Endodermal cell (in vitro differentiated cells): ENCODE results near the gene NTN5. TPM values are rescaled to one million over a fixed set of nuclear protein-coding genes. Genes with fewer than 3 reads are reported as not detected.
"Not testable (repeated sequence)": the region's sequence is repeated elsewhere in the genome, so short reads cannot be mapped to it uniquely, and the experiment has no call there.

Experiments
- DNase-seq: peaks from one replicate; pipeline ENCODE4 v3.0.0-alpha.2; 2017
- H3K27ac ChIP-seq: 2 replicates; pipeline ENCODE4 v1.5.1; 2013; ENCODE audit warnings: mild to moderate bottlenecking, low read depth, low read length, moderate library complexity
- H3K27me3 ChIP-seq: 2 replicates; pipeline ENCODE4 v1.6.1; 2013; ENCODE audit warnings: mild to moderate bottlenecking, low read length, moderate library complexity; ENCODE audit not compliant: insufficient read depth, control insufficient read depth, poor library complexity, severe bottlenecking
- H3K36me3 ChIP-seq: 2 replicates; pipeline ENCODE4 v1.7.0; 2013; ENCODE audit warnings: mild to moderate bottlenecking, low read length, moderate library complexity; ENCODE audit not compliant: control insufficient read depth, insufficient read depth
- H3K4me1 ChIP-seq: one replicate; pipeline ENCODE4 v1.7.0; 2013; ENCODE audit warnings: low read length; ENCODE audit not compliant: control insufficient read depth, insufficient read depth
- H3K4me3 ChIP-seq: 2 replicates; pipeline ENCODE4 v1.5.1; 2013; ENCODE audit warnings: mild to moderate bottlenecking, low read length, moderate library complexity
- H3K9ac ChIP-seq: 2 replicates; pipeline ENCODE4 v1.6.1; 2013; ENCODE audit warnings: mild to moderate bottlenecking, low read length, moderate library complexity; ENCODE audit not compliant: poor library complexity, severe bottlenecking; ENCODE audit errors: extremely low read depth
- H3K9me3 ChIP-seq: 2 replicates; pipeline ENCODE4 v1.6.1; 2013; ENCODE audit warnings: mild to moderate bottlenecking, low read length, moderate library complexity; ENCODE audit not compliant: control insufficient read depth
- H3K27ac Mint-ChIP-seq: 2 replicates; pipeline ENCODE4 v1.8.0; 2020; ENCODE audit warnings: mixed read lengths
- H3K27me3 Mint-ChIP-seq: 2 replicates; pipeline ENCODE4 v1.8.0; 2021; ENCODE audit warnings: mild to moderate bottlenecking, mixed read lengths; ENCODE audit not compliant: insufficient read depth
- H3K36me3 Mint-ChIP-seq: 2 replicates; pipeline ENCODE4 v1.8.0; 2020; ENCODE audit warnings: low read depth, mixed read lengths
- H3K4me1 Mint-ChIP-seq: 2 replicates; pipeline ENCODE4 v1.8.0; 2020; ENCODE audit warnings: mixed read lengths
- H3K4me3 Mint-ChIP-seq: 2 replicates; pipeline ENCODE4 v1.8.0; 2020; ENCODE audit warnings: mild to moderate bottlenecking, moderate library complexity, mixed read lengths
- H3K9me3 Mint-ChIP-seq: 2 replicates; pipeline ENCODE4 v1.8.0; 2020; ENCODE audit warnings: mild to moderate bottlenecking, mixed read lengths
- CTCF ChIP-seq: fragments of 200-600 bp; sonication (generic); conservative IDR thresholded peaks from 2 replicates; pipeline ENCODE4 v1.5.0; 2021; ENCODE audit warnings: antibody characterized with exemption, mild to moderate bottlenecking
- WGBS, 2 experiments: methylation state at CpG; one replicate each; pipeline versions ENCODE4 v1.1.5 to v1.1.7; 2013; ENCODE audit warnings: missing lambda C conversion rate in 2 of 2, mixed read lengths in 1 of 2; ENCODE audit not compliant: insufficient coverage in 1 of 2, insufficient read length in 1 of 2; 5-methylcytosine and 5-hydroxymethylcytosine counted together
- total RNA-seq, 2 donors: library from RNA; stranded (reverse); fragmentation: NEBNext Ultra II Directional in 1 of 2; extraction: Animal tissue kit (Norgen Biotek cat#: 25700) in 1 of 2; gene quantifications; 2 replicates in 1 of 2; 3 replicates in 1 of 2; pipeline ENCODE4 v1.2.1, GENCODE V29; 2021

The NTN5 gene
- total RNA-seq, 2 donors from 2014 or later = 1.2 to 1.4 TPM

DNA sequence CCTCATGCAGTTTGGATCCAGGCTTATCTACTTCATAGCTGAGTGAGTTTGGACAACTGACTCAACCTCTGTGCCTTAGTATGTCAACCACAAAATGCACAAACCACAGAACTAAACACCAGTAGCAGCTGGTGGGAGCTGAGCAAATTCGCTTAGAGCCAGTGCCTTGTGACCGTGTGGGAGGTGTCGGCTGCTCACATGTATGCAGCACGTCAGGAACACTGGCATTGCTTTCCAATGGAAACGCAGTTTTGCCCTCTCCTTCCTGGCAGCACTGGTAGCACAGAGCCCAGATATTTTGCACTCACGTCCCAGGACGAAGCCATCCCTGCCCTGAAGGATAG is 8.3 kb upstream of the NTN5 start:
- DNase-seq = no peak

GRCh38 chr19:48680436-48681126 is 7.8 kb upstream of the NTN5 start:
- H3K27me3 Mint-ChIP-seq = peaks cover 5% of the 10 kb centered on the region
- Histone ChIP-seq H3K27ac (no peak overlapping the region), H3K36me3 (no peaks in the 10 kb centered on the region), H3K9me3 (no peaks in the 10 kb centered on the region), H3K4me3 (no peak overlapping the region), H3K4me1 (no peaks in the 10 kb centered on the region), H3K27me3 (no peaks in the 10 kb centered on the region), H3K9ac (no peak overlapping the region)
- TF ChIP-seq CTCF = no peak
- H3K4me3 Mint-ChIP-seq = no peak overlapping the region
- no peaks in the 10 kb centered on the region for H3K4me1 Mint-ChIP-seq
- 94 to 96% methylated on average over 29 to 45 of the region's 45 CpGs for WGBS, 2 experiments
- H3K36me3 Mint-ChIP-seq = no peaks in the 10 kb centered on the region
- DNase-seq = no peak
- H3K27ac Mint-ChIP-seq = no peak overlapping the region
- no peaks in the 10 kb centered on the region for H3K9me3 Mint-ChIP-seq

More for the DNA sequence above, 8.3 kb upstream of the NTN5 start:
- WGBS, 2 experiments = 90 to 92% methylated on average over 7 of the region's 7 CpGs
- TF ChIP-seq CTCF = no peak
- Mint-ChIP-seq H3K4me1 (no peaks in the 10 kb centered on the region), H3K27ac (no peak overlapping the region), H3K9me3 (no peaks in the 10 kb centered on the region), H3K27me3 (peaks cover 5% of the 10 kb centered on the region), H3K4me3 (no peak overlapping the region), H3K36me3 (no peaks in the 10 kb centered on the region)
- Histone ChIP-seq H3K4me1 (no peaks in the 10 kb centered on the region), H3K9me3 (no peaks in the 10 kb centered on the region), H3K4me3 (no peak overlapping the region), H3K9ac (no peak overlapping the region), H3K36me3 (no peaks in the 10 kb centered on the region), H3K27me3 (no peaks in the 10 kb centered on the region), H3K27ac (no peak overlapping the region)

DNA sequence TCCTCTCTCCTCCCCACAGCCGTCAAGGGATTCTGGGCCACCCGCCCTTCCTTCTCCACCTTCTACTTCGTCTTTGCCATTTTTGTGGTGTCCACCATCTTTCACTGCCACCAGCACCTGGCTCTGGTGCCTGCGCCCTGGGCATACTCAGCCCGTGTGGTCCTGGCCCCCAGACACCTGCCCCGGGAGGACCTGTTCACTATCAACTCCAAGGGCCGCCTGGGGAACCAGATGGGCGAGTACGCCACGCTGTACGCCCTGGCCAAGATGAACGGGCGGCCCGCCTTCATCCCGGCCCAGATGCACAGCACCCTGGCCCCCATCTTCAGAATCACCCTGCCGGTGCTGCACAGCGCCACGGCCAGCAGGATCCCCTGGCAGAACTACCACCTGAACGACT is 7.2 kb upstream of the NTN5 start:
- DNase-seq, H3K4me3 Mint-ChIP-seq, H3K27me3 Mint-ChIP-seq, H3K4me3 ChIP-seq, H3K27ac ChIP-seq, H3K4me1 ChIP-seq, H3K27ac Mint-ChIP-seq, H3K9me3 Mint-ChIP-seq, H3K4me1 Mint-ChIP-seq, H3K36me3 ChIP-seq, H3K36me3 Mint-ChIP-seq, H3K9ac ChIP-seq, H3K9me3 ChIP-seq, H3K27me3 ChIP-seq: not testable (repeated sequence)
- 96 to 99% methylated on average over 6 to 17 of the region's 19 CpGs for WGBS, 2 experiments

DNA sequence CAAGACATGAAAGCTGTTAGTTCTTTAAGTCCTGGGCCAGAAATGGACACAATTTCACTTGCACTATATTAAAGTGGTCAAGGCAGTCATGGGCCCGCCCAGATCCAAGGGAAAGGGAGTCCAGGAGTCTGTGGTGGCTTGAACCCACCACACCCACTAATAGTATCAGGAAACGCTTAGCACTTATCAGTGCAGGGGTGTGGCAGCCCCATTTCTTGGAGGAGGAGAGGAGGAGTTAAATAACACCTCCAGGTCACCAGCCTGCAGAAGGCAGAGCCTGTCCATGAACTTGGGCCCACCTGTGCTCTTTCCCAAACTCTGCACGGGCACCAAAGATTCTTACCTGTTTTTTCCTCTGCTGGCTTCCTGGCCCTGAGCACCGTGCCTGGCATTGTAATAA is 5.4 kb upstream of the NTN5 start:
- TF ChIP-seq CTCF = no peak
- H3K36me3 ChIP-seq = no peaks in the 10 kb centered on the region
- H3K27me3 ChIP-seq = no peaks in the 10 kb centered on the region
- no peak for DNase-seq
- H3K4me1 ChIP-seq = no peaks in the 10 kb centered on the region
- Mint-ChIP-seq H3K36me3 (no peaks in the 10 kb centered on the region), H3K4me3 (no peak overlapping the region), H3K27ac (no peak overlapping the region), H3K4me1 (peaks cover 10% of the 10 kb centered on the region), H3K27me3 (peaks cover 15% of the 10 kb centered on the region), H3K9me3 (no peaks in the 10 kb centered on the region)
- H3K9ac ChIP-seq = no peak overlapping the region
- no peak overlapping the region for H3K27ac ChIP-seq
- 78 to 100% methylated on average over 1 to 4 of the region's 4 CpGs for WGBS, 2 experiments
- no peak overlapping the region for H3K4me3 ChIP-seq
- no peaks in the 10 kb centered on the region for H3K9me3 ChIP-seq
